HCT116 (cell line): ENCODE results near the gene DSTYK. TPM values are rescaled to one million over a fixed set of nuclear protein-coding genes. Genes with fewer than 3 reads are reported as not detected.
A peak's percentile ranks its signal among the peaks of the same experiment; 100 is the strongest.

ENCODE experiments used
- ATAC-seq: fragments of 200-7000 bp; cut with Tn5 transposase; 2 replicates; pipeline ENCODE4 v1.9.1; 2020; ENCODE audit warnings: mild to moderate bottlenecking, moderate library complexity
- BruUV-seq: library from RNA; stranded (reverse); fragments of 400-500 nt; replicated peaks from 2 replicates; lab custom pipeline; 2021; lab: Mats Ljungman, UMichigan
- CTCF ChIA-PET: fragments of 300-600 bp; sonication (Branson Sonifier 250); formaldehyde crosslinking; loops from one replicate; lab custom pipeline; 2021; ENCODE audit warnings: antibody characterized with exemption; lab: Charles Lee
- POLR2A ChIA-PET: fragments of 300-600, 350-600 bp; sonication (Branson Sonifier 250); formaldehyde crosslinking; loops from one replicate; lab custom pipeline; 2021; ENCODE audit warnings: antibody characterized with exemption; lab: Charles Lee
- RAD21 ChIA-PET, 2 experiments: fragments of 300-600 bp; sonication (Branson Sonifier 250); formaldehyde crosslinking; loops; one replicate each; lab custom pipeline; 2023; ENCODE audit warnings: low total read pairs in 2 of 2; ENCODE audit not compliant: uncharacterized antibody in 2 of 2, unreplicated experiment in 2 of 2, low non-redundant PET in 1 of 2; lab: Charles Lee
- DNase-seq: peaks from one replicate; pipeline ENCODE4 v3.0.0-alpha.2; 2010; ENCODE audit warnings: low read depth, low spot score
- H2AFZ ChIP-seq: fragments of 200-600 bp; shearing (Covaris generic), sonication (generic); 2 replicates; pipeline ENCODE4 v1.6.1; 2017; ENCODE audit warnings: low read depth, mixed run types, mixed read lengths, antibody characterized with exemption, low read length; ENCODE audit not compliant: poor library complexity, severe bottlenecking
- H3K27ac ChIP-seq: 2 replicates; pipeline ENCODE4 v1.5.1; 2012; ENCODE audit warnings: low read depth, low read length
- H3K27me3 ChIP-seq: fragments of 200-600 bp; sonication (generic); 2 replicates; pipeline ENCODE4 v1.6.1; 2016; ENCODE audit warnings: mixed run types, low read length, mixed read lengths; ENCODE audit not compliant: insufficient read depth
- H3K36me3 ChIP-seq, 2 experiments: fragments of 200-500 bp in 1 of 2; fragments of 200-600 bp in 1 of 2; sonication (Bioruptor generic) in 1 of 2; sonication (generic) in 1 of 2; 2 replicates each; pipeline versions ENCODE4 v1.5.1 to v1.6.1; 2014 to 2016; ENCODE audit warnings: low read length in 2 of 2, inconsistent platforms in 1 of 2, mixed read lengths in 1 of 2, mixed run types in 1 of 2; ENCODE audit not compliant: insufficient read depth in 2 of 2, control insufficient read depth in 1 of 2
- H3K4me1 ChIP-seq, 2 experiments: fragments of 200-600 bp in 1 of 2; sonication (generic) in 1 of 2; 2 replicates each; pipeline versions ENCODE4 v1.5.1 to v1.6.1; 2012 to 2017; ENCODE audit warnings: low read length in 2 of 2, inconsistent platforms in 1 of 2, mild to moderate bottlenecking in 1 of 2, mixed read lengths in 1 of 2, mixed run types in 1 of 2, moderate library complexity in 1 of 2; ENCODE audit not compliant: insufficient read depth in 2 of 2, control insufficient read depth in 1 of 2
- H3K4me2 ChIP-seq: fragments of 200-600 bp; sonication (generic); 2 replicates; pipeline ENCODE4 v1.6.1; 2017; ENCODE audit warnings: mixed run types, low read length, mixed read lengths
- H3K4me3 ChIP-seq, 2 experiments: fragments of 200-600 bp in 1 of 2; sonication (generic) in 1 of 2; replicated peaks in 1 of 2; 2 replicates each; pipeline ENCODE4 v1.5.1; 2011 to 2016; ENCODE audit warnings: low read length in 2 of 2, control low read depth in 1 of 2, low read depth in 1 of 2, mild to moderate bottlenecking in 1 of 2, mixed read lengths in 1 of 2, mixed run types in 1 of 2
- H3K79me2 ChIP-seq: fragments of 200-600 bp; sonication (generic); 2 replicates; pipeline ENCODE4 v1.6.1; 2017; ENCODE audit warnings: mild to moderate bottlenecking, mixed run types, low read length, moderate library complexity, mixed read lengths; ENCODE audit not compliant: insufficient read depth
- H3K9ac ChIP-seq: fragments of 200-600 bp; sonication (generic); 2 replicates; pipeline ENCODE4 v1.6.1; 2016; ENCODE audit warnings: low read length, mixed read lengths
- H3K9me2 ChIP-seq: fragments of 200-600 bp; sonication (generic), shearing (Covaris generic); 2 replicates; pipeline ENCODE4 v1.6.1; 2017; ENCODE audit warnings: mixed run types, mild to moderate bottlenecking, moderate library complexity; ENCODE audit not compliant: insufficient read depth
- H3K9me3 ChIP-seq, 2 experiments: fragments of 200-500 bp in 1 of 2; fragments of 200-600 bp in 1 of 2; sonication (Bioruptor generic) in 1 of 2; sonication (generic) in 1 of 2; 2 replicates each; pipeline ENCODE4 v1.6.1; 2014 to 2017; ENCODE audit warnings: low read length in 2 of 2, mixed read lengths in 2 of 2, inconsistent platforms in 1 of 2, low read depth in 1 of 2, mild to moderate bottlenecking in 1 of 2, mixed run types in 1 of 2, moderate library complexity in 1 of 2; ENCODE audit not compliant: control insufficient read depth in 1 of 2, insufficient read depth in 1 of 2
- H4K20me1 ChIP-seq: fragments of 200-600 bp; sonication (generic), shearing (Covaris generic); 2 replicates; pipeline ENCODE4 v1.6.1; 2017; ENCODE audit warnings: mixed run types, mild to moderate bottlenecking, moderate library complexity; ENCODE audit not compliant: insufficient read depth
- ATF3 ChIP-seq: IDR thresholded peaks from 2 replicates; pipeline ENCODE4 v1.6.1; 2012
- CBX3 ChIP-seq: IDR thresholded peaks from 2 replicates; pipeline ENCODE4 v1.6.1; 2012; ENCODE audit warnings: low read depth
- CEBPB ChIP-seq: IDR thresholded peaks from 2 replicates; pipeline ENCODE4 v1.6.1; 2012; ENCODE audit warnings: low read depth
- ELF1 ChIP-seq: IDR thresholded peaks from 2 replicates; pipeline ENCODE4 v1.6.1; 2012; ENCODE audit warnings: low read depth, borderline replicate concordance
- EZH2 ChIP-seq: fragments of 200-600 bp; sonication (generic); IDR thresholded peaks from 2 replicates; pipeline ENCODE4 v1.6.1; 2017; ENCODE audit warnings: antibody characterized with exemption, mixed run types
- EZH2phosphoT487 ChIP-seq: fragments of 200-600 bp; IDR thresholded peaks from 2 replicates; pipeline ENCODE4 v1.6.1; 2018; ENCODE audit warnings: antibody characterized with exemption, borderline replicate concordance
- FOSL1 ChIP-seq: IDR thresholded peaks from 2 replicates; pipeline ENCODE4 v1.6.1; 2012; ENCODE audit warnings: low read depth
- JUND ChIP-seq: IDR thresholded peaks from 2 replicates; pipeline ENCODE4 v1.6.1; 2012
- MAX ChIP-seq: IDR thresholded peaks from 2 replicates; pipeline ENCODE4 v1.6.1; 2012
- POLR2A ChIP-seq: IDR thresholded peaks from 2 replicates; pipeline ENCODE4 v1.7.0; 2011; ENCODE audit warnings: borderline replicate concordance; ENCODE audit not compliant: insufficient read depth, insufficient read length; ENCODE audit errors: extremely low read depth
- POLR2AphosphoS5 ChIP-seq: IDR thresholded peaks from 2 replicates; pipeline ENCODE4 v1.6.1; 2011; ENCODE audit warnings: mild to moderate bottlenecking, low read depth, low read length, moderate library complexity
- REST ChIP-seq: IDR thresholded peaks from 2 replicates; pipeline ENCODE4 v1.6.1; 2012; ENCODE audit warnings: low read depth
- SP1 ChIP-seq: IDR thresholded peaks from 2 replicates; pipeline ENCODE4 v1.6.1; 2012; ENCODE audit warnings: low read depth
- TCF7L2 ChIP-seq: IDR thresholded peaks from 2 replicates; pipeline ENCODE4 v1.7.0; 2011; ENCODE audit warnings: borderline replicate concordance, inconsistent platforms; ENCODE audit not compliant: insufficient read depth, insufficient read length; ENCODE audit errors: extremely low read depth
- YY1 ChIP-seq: IDR thresholded peaks from 2 replicates; pipeline ENCODE4 v1.6.1; 2011; ENCODE audit warnings: low read length, low read depth, moderate library complexity, mild to moderate bottlenecking; ENCODE audit not compliant: insufficient replicate concordance; ENCODE audit errors: extremely low read depth
- ZFX ChIP-seq: fragments of 450-650 bp; IDR thresholded peaks from 2 replicates; pipeline ENCODE4 v1.6.1; 2017
- intact Hi-C: fragments of 100-400 bp; cut with micrococcal nuclease; formaldehyde crosslinking; loops from 2 replicates; pipeline ENCODE4 v1.10.0; 2022
- total RNA-seq: library from RNA; stranded (reverse); gene quantifications from one replicate; pipeline ENCODE4 v1.2.1, GENCODE V29; 2021; ENCODE audit not compliant: unreplicated experiment

The DSTYK gene
- total RNA-seq, 1 experiment from 2014 or later = 6.6 TPM

GRCh38 chr1:205147191-205147835, 64.2 kb downstream of the DSTYK start:
- peaks cover 2 to 7% of the 10 kb centered on the region in 2 experiments; a peak in 3 of 4 replicates for H3K4me1 ChIP-seq
- H3K36me3 ChIP-seq = 0 out of 4 replicates have a peak, but pooled peaks cover 0 to 9% of the 10 kb centered on the region in 2 experiments
- no peaks in the 10 kb centered on the region for H3K9me3 ChIP-seq
- POLR2A ChIA-PET = interaction anchor here (0.7 to 1.6 kb wide), 3 partner anchors 25 to 52 kb away, joined by 3 read pairs; no protein-coding TSS in a partner anchor
- no peaks in the 10 kb centered on the region for H4K20me1 ChIP-seq
- H3K4me2 ChIP-seq = no peak overlapping the region
- no TSS peak for BruUV-seq
- H3K79me2 ChIP-seq = no peaks in the 10 kb centered on the region
- ATAC-seq (no peak), DNase-seq (no peak)
- intact Hi-C loops = no loop called here
- H3K27ac ChIP-seq = no peak overlapping the region
- RAD21 ChIA-PET = interaction anchor here in 1 of 2 experiments (0.7 kb wide), 1 partner anchor 64 kb away, joined by 3 read pairs; no protein-coding TSS in a partner anchor
- no peak overlapping the region for H3K9ac ChIP-seq
- no peaks in the 10 kb centered on the region for H3K27me3 ChIP-seq
- no peak overlapping the region for H3K4me3 ChIP-seq
- H2AFZ ChIP-seq = no peak overlapping the region
- no peaks in the 10 kb centered on the region for H3K9me2 ChIP-seq
- CTCF ChIA-PET = no interaction called here
- TF ChIP-seq FOSL1 (no peak), TCF7L2 (no peak), CBX3 (no peak), YY1 (no peak), CEBPB (no peak), POLR2A (no peak)

- Histone ChIP-seq H4K20me1 (no peaks in the 10 kb centered on the region), H3K9me2 (no peaks in the 10 kb centered on the region), H3K27me3 (no peaks in the 10 kb centered on the region), H3K27ac (no peak overlapping the region), H3K4me1 (peaks cover 2 to 7% of the 10 kb centered on the region in 2 experiments; a peak in 3 of 4 replicates), H3K9me3 (no peaks in the 10 kb centered on the region), H3K9ac (no peak overlapping the region), H3K79me2 (no peaks in the 10 kb centered on the region), H3K4me2 (peak overlapping the region; percentile 29; the same call in 1 of the 2 replicates), H2AFZ (no peak overlapping the region), H3K36me3 (0 out of 4 replicates have a peak, but pooled peaks cover 0 to 9% of the 10 kb centered on the region in 2 experiments), H3K4me3 (no peak overlapping the region)
- ATAC-seq = no peak
- CTCF ChIA-PET = interaction anchor here (1.1 kb wide), 1 partner anchor 156 kb away, joined by 3 read pairs; no protein-coding TSS in a partner anchor
- intact Hi-C loops = no loop called here
- POLR2A ChIA-PET = interaction anchor here (0.7 kb wide), 1 partner anchor 9 kb away, joined by 3 read pairs; no protein-coding TSS in a partner anchor
- no peak for DNase-seq
- no TSS peak for BruUV-seq
- RAD21 ChIA-PET = interaction anchor here in 1 of 2 experiments (0.7 kb wide), 1 partner anchor 276 kb away, joined by 3 read pairs; no protein-coding TSS in a partner anchor
- no peak for TF ChIP-seq MAX
- TF ChIP-seq ELF1 = no peak
- TF ChIP-seq TCF7L2 = no peak
- TF ChIP-seq POLR2AphosphoS5 = no peak
- no peak for TF ChIP-seq CEBPB
- no peak for TF ChIP-seq FOSL1
- no peak for TF ChIP-seq REST
- TF ChIP-seq SP1 = no peak
- TF ChIP-seq ZFX = no peak
- TF ChIP-seq JUND = no peak
- TF ChIP-seq YY1 = no peak
- TF ChIP-seq ATF3 = no peak
- no peak for TF ChIP-seq EZH2phosphoT487
- no peak for TF ChIP-seq POLR2A
- no peak for TF ChIP-seq EZH2
Measured at GRCh38 chr1:205144751-205145150, 66.8 kb downstream of the DSTYK start.
